ENCODE measurements around the gene TMEM41B.

- TF ChIP-seq CTCF (IDR thresholded peaks at IDR 0.05) (no peak), POLR2A (IDR thresholded peaks at IDR 0.05) (peak in 1 of 2 donors; percentile 85), POLR2AphosphoS5 (IDR thresholded peaks at IDR 0.05; ENCODE audit: insufficient read depth in 1 of 2, low read depth in 1 of 2) (peak; percentile 8 to 82)
These were observed 48.9 kb downstream of the TMEM41B start, which contains the start of gene DENND5A for GRCh38 chr11:9265211-9266131.
